Astrocyte of the cerebellum (primary cell): ENCODE measurements around the gene CCL5.

ENCODE experiments used
- DNase-seq: peaks from one replicate; pipeline ENCODE4 v3.0.0-alpha.2; 2011; ENCODE audit warnings: low read depth
- H3K4me3 ChIP-seq: 2 replicates; pipeline ENCODE4 v1.5.1; 2011; ENCODE audit warnings: mild to moderate bottlenecking, low read depth, low read length, moderate library complexity
- CTCF ChIP-seq: IDR thresholded peaks from 2 replicates; pipeline ENCODE4 v1.5.1; 2012; ENCODE audit warnings: low read length, low read depth, moderate library complexity, mild to moderate bottlenecking; ENCODE audit errors: missing control alignments
- in situ Hi-C: cut with HindIII; loops from 2 replicates; pipeline ENCODE4 v1.10.0; 2017; ENCODE audit warnings: low sequenced_read_pairs

The CCL5 gene

GRCh38 chr17:35843698-35844097 is 36.5 kb downstream of the CCL5 start:
- in situ Hi-C loops: no loop called here
- no peak for DNase-seq
- no peak for TF ChIP-seq CTCF
- no peak overlapping the region for H3K4me3 ChIP-seq

- no peak for DNase-seq
- in situ Hi-C loops: no loop called here
- TF ChIP-seq CTCF: no peak
- H3K4me3 ChIP-seq: no peak overlapping the region
Observed at GRCh38 chr17:35842239-35842638, 37.9 kb downstream of the CCL5 start.

GRCh38 chr17:35841505-35841904 is 38.7 kb downstream of the CCL5 start:
- no peak for TF ChIP-seq CTCF
- in situ Hi-C loops: no loop called here
- H3K4me3 ChIP-seq: no peak overlapping the region
- DNase-seq: no peak

GRCh38 chr17:35841101-35841500 is 39.1 kb downstream of the CCL5 start:
- DNase-seq: no peak
- in situ Hi-C loops: no loop called here
- no peak overlapping the region for H3K4me3 ChIP-seq
- TF ChIP-seq CTCF: no peak

- DNase-seq: no peak
- in situ Hi-C loops: no loop called here
- no peak overlapping the region for H3K4me3 ChIP-seq
- TF ChIP-seq CTCF: no peak
Observed at GRCh38 chr17:35825206-35825605, 55.0 kb downstream of the CCL5 start.
